H9 (cell line): ENCODE data around the gene ADNP2. TPM values are rescaled to one million over a fixed set of nuclear protein-coding genes. Genes with fewer than 3 reads are reported as not detected.

Source experiments
- DNase-seq: peaks from one replicate; pipeline ENCODE4 v3.0.0-alpha.2; 2017
- H2AFZ ChIP-seq: one replicate; pipeline ENCODE4 v1.6.1; 2013; ENCODE audit warnings: mild to moderate bottlenecking, low read length, control low read depth, moderate library complexity
- H2AK5ac ChIP-seq: 2 replicates; pipeline ENCODE4 v1.6.1; 2013; ENCODE audit warnings: low read length, control low read depth, mixed read lengths; ENCODE audit not compliant: insufficient read length
- H2BK120ac ChIP-seq: one replicate; pipeline ENCODE4 v1.6.1; 2013; ENCODE audit warnings: low read depth, mild to moderate bottlenecking, low read length, control low read depth, inconsistent platforms; ENCODE audit not compliant: poor library complexity, severe bottlenecking
- H2BK12ac ChIP-seq: 2 replicates; pipeline ENCODE4 v1.6.1; 2013; ENCODE audit warnings: low read length, control low read depth, mixed read lengths, low read depth; ENCODE audit not compliant: insufficient read length
- H2BK15ac ChIP-seq: 2 replicates; pipeline ENCODE4 v1.6.1; 2013; ENCODE audit warnings: low read depth, low read length, control low read depth
- H2BK20ac ChIP-seq: one replicate; pipeline ENCODE4 v1.6.1; 2013; ENCODE audit warnings: low read depth, mild to moderate bottlenecking, low read length, control low read depth, inconsistent platforms; ENCODE audit not compliant: poor library complexity, severe bottlenecking
- H2BK5ac ChIP-seq: 2 replicates; pipeline ENCODE4 v1.6.1; 2013; ENCODE audit warnings: low read length, control low read depth, mixed read lengths; ENCODE audit not compliant: insufficient read length
- H3K14ac ChIP-seq: 2 replicates; pipeline ENCODE4 v1.6.1; 2013; ENCODE audit warnings: low read length, control low read depth; ENCODE audit not compliant: insufficient read depth
- H3K18ac ChIP-seq: 2 replicates; pipeline ENCODE4 v1.6.1; 2013; ENCODE audit warnings: low read depth, mild to moderate bottlenecking, mixed read lengths, low read length, control low read depth; ENCODE audit not compliant: insufficient read length
- H3K23ac ChIP-seq: 2 replicates; pipeline ENCODE4 v1.6.1; 2013; ENCODE audit warnings: low read length, control low read depth, mixed read lengths, low read depth; ENCODE audit not compliant: insufficient read length
- H3K23me2 ChIP-seq: 2 replicates; pipeline ENCODE4 v1.6.1; 2013; ENCODE audit warnings: low read depth, mild to moderate bottlenecking, mixed read lengths, low read length, control low read depth; ENCODE audit not compliant: insufficient read length, poor library complexity, severe bottlenecking
- H3K27ac ChIP-seq: 2 replicates; pipeline ENCODE4 v1.5.1; 2013; ENCODE audit warnings: low read length, control low read depth, mixed read lengths, low read depth; ENCODE audit not compliant: insufficient read length
- H3K27me3 ChIP-seq: 2 replicates; pipeline ENCODE4 v1.6.1; 2013; ENCODE audit warnings: low read length, control low read depth, inconsistent platforms; ENCODE audit not compliant: insufficient read depth
- H3K4ac ChIP-seq: 2 replicates; pipeline ENCODE4 v1.6.1; 2013; ENCODE audit warnings: low read depth, mild to moderate bottlenecking, control low read depth, inconsistent platforms, low read length, moderate library complexity
- H3K4me1 ChIP-seq: 2 replicates; pipeline ENCODE4 v1.6.1; 2013; ENCODE audit warnings: low read length, control low read depth, inconsistent platforms; ENCODE audit not compliant: insufficient read depth
- H3K4me2 ChIP-seq: 2 replicates; pipeline ENCODE4 v1.6.1; 2013; ENCODE audit warnings: low read length, control low read depth, mixed read lengths; ENCODE audit not compliant: insufficient read length, insufficient read depth
- H3K56ac ChIP-seq: 2 replicates; pipeline ENCODE4 v1.6.1; 2013; ENCODE audit warnings: low read depth, mild to moderate bottlenecking, mixed read lengths, low read length, control low read depth; ENCODE audit not compliant: insufficient read length
- H3K79me1 ChIP-seq: 2 replicates; pipeline ENCODE4 v1.6.1; 2013; ENCODE audit warnings: low read depth, mild to moderate bottlenecking, moderate library complexity, low read length, control low read depth, inconsistent platforms; ENCODE audit not compliant: insufficient read depth, poor library complexity, severe bottlenecking
- H3K79me2 ChIP-seq: 2 replicates; pipeline ENCODE4 v1.6.1; 2013; ENCODE audit warnings: low read length, control low read depth, inconsistent platforms; ENCODE audit not compliant: insufficient read depth
- H3K9ac ChIP-seq: 2 replicates; pipeline ENCODE4 v1.6.1; 2013; ENCODE audit warnings: low read length, control low read depth, mixed read lengths; ENCODE audit not compliant: insufficient read length; ENCODE audit errors: extremely low read depth
- H3K9me3 ChIP-seq: one replicate; pipeline ENCODE4 v1.6.1; 2013; ENCODE audit warnings: low read depth, low read length, inconsistent platforms; ENCODE audit not compliant: control insufficient read depth
- H3T11ph ChIP-seq: one replicate; pipeline ENCODE4 v1.6.1; 2013; ENCODE audit warnings: mild to moderate bottlenecking, low read length, control low read depth, inconsistent platforms
- H4K20me1 ChIP-seq: one replicate; pipeline ENCODE4 v1.6.1; 2013; ENCODE audit not compliant: control insufficient read depth, insufficient read length, insufficient read depth
- H4K5ac ChIP-seq: 2 replicates; pipeline ENCODE4 v1.6.1; 2013; ENCODE audit warnings: low read depth, mild to moderate bottlenecking, mixed read lengths, low read length, control low read depth; ENCODE audit not compliant: insufficient read length
- H4K8ac ChIP-seq: replicated peaks from 2 replicates; pipeline ENCODE4 v1.6.1; 2013; ENCODE audit warnings: low read length, control low read depth, mixed read lengths, low read depth; ENCODE audit not compliant: insufficient read length
- H4K91ac ChIP-seq: 2 replicates; pipeline ENCODE4 v1.6.1; 2013; ENCODE audit warnings: low read depth, mild to moderate bottlenecking, moderate library complexity, mixed read lengths, low read length, control low read depth; ENCODE audit not compliant: insufficient read length
- H3K27ac Mint-ChIP-seq, 3 experiments: 2 replicates in 2 of 3; 3 replicates in 1 of 3; pipeline ENCODE4 v1.8.0; 2020 to 2021; ENCODE audit warnings: mixed read lengths in 3 of 3, mild to moderate bottlenecking in 1 of 3, moderate library complexity in 1 of 3
- H3K27me3 Mint-ChIP-seq: 2 replicates; pipeline ENCODE4 v1.8.0; 2021; ENCODE audit warnings: low read depth, mild to moderate bottlenecking, moderate library complexity, mixed read lengths
- H3K36me3 Mint-ChIP-seq, 3 experiments: 2 replicates in 2 of 3; 3 replicates in 1 of 3; pipeline ENCODE4 v1.8.0; 2020 to 2021; ENCODE audit warnings: low read depth in 3 of 3, mixed read lengths in 3 of 3; ENCODE audit not compliant: insufficient read depth in 1 of 3
- H3K4me1 Mint-ChIP-seq, 2 experiments: 2 replicates each; pipeline ENCODE4 v1.8.0; 2020; ENCODE audit warnings: mixed read lengths in 2 of 2
- H3K4me3 Mint-ChIP-seq, 2 experiments: 2 replicates in 1 of 2; 3 replicates in 1 of 2; pipeline ENCODE4 v1.8.0; 2020 to 2021; ENCODE audit warnings: mild to moderate bottlenecking in 2 of 2, mixed read lengths in 2 of 2, moderate library complexity in 1 of 2
- H3K9me3 Mint-ChIP-seq, 2 experiments: 2 replicates in 1 of 2; 3 replicates in 1 of 2; pipeline ENCODE4 v1.8.0; 2020; ENCODE audit warnings: mild to moderate bottlenecking in 2 of 2, mixed read lengths in 2 of 2, moderate library complexity in 1 of 2
- WGBS: extraction: QIAGEN DNeasy Blood & Tissue Kit; methylation state at CpG from one replicate; pipeline ENCODE4 v1.1.7; 2013; ENCODE audit warnings: missing lambda C conversion rate, low lambda C conversion rate, mixed read lengths; ENCODE audit not compliant: insufficient read length; ENCODE audit errors: extremely low coverage; 5-methylcytosine and 5-hydroxymethylcytosine counted together
- total RNA-seq: library from RNA; stranded (reverse); gene quantifications from 2 replicates; pipeline ENCODE4 v1.2.1, GENCODE V29; 2021
- TF ChIP-seq, protein P1 (sequence below): fragments of 200-600 bp; sonication (generic); conservative IDR thresholded peaks from 3 replicates; pipeline ENCODE4 v1.8.0; 2021; ENCODE audit warnings: antibody characterized with exemption, mild to moderate bottlenecking

ADNP2 gene
- total RNA-seq, 1 experiment from 2014 or later = 53.5 TPM

DNA sequence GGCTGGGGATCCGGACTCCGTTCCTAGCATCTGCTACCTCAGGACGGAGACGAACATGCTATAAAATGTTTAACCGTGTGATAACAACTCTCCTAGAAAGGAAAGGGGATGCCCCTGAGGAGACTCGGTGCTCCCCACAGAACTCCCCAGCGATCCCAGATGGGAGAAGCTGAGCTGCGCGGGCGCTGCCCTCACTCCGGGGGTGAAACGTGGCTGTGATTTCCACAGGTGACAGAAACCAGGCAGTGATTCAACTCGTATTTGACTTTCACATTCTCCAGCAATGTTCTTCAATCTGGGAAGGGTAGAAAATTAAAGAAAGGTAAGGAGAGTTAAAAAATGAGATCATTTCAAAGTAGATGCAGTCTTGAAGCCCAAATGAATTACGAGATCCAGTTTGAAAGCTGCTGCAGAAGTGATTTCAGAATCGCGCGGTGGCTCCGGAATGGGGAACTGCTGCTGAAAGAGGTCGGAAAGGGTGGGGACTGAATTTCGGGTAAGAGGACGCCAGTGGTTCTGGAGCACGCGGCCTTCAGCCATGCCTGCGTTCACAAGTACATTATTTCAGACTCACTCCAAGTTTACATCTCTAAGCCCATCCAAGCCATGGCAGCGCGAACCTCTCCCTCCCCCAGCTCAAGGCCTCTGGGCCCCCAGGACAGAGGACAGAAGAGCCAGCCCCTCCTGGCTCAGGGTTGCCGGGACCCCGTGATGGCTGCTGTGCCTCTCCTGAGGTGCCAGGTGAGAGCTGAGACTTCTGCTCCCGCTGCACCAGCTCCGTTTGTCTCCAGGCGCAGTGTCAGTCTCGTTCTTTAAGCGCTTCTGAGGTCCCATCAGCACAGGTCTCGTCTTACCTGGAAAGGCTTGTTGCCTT, 39.5 kb downstream of the ADNP2 start:
- Histone ChIP-seq H4K5ac (no peak overlapping the region), H3K4me1 (no peaks in the 10 kb centered on the region), H3T11ph (no peak overlapping the region), H2BK5ac (no peak overlapping the region), H3K23me2 (no peaks in the 10 kb centered on the region), H4K91ac (no peak overlapping the region), H3K56ac (no peak overlapping the region), H3K18ac (no peak overlapping the region), H2BK12ac (no peak overlapping the region), H2BK120ac (no peak overlapping the region), H3K9ac (no peak overlapping the region), H3K4ac (no peak overlapping the region), H4K8ac (no peak overlapping the region), H3K27ac (no peak overlapping the region), H2BK15ac (no peak overlapping the region), H2AFZ (no peak overlapping the region), H2BK20ac (no peak overlapping the region), H3K79me1 (no peaks in the 10 kb centered on the region), H3K9me3 (no peaks in the 10 kb centered on the region), H3K27me3 (no peaks in the 10 kb centered on the region), H4K20me1 (no peaks in the 10 kb centered on the region), H3K14ac (no peak overlapping the region; the same call in 1 of the 2 replicates), H2AK5ac (no peak overlapping the region), H3K79me2 (no peaks in the 10 kb centered on the region), H3K4me2 (no peak overlapping the region), H3K23ac (no peak overlapping the region)
- Mint-ChIP-seq H3K27ac (peak overlapping the region in 2 of 3 experiments; percentile 67 to 83; a peak in 2 of 7 replicates), H3K27me3 (no peaks in the 10 kb centered on the region), H3K9me3 (no peaks in the 10 kb centered on the region), H3K36me3 (peaks cover 10 to 36% (median 29%) of the 10 kb centered on the region in 3 experiments), H3K4me1 (0 out of 4 replicates have a peak, but pooled peaks cover 0 to 2% of the 10 kb centered on the region in 2 experiments), H3K4me3 (peak overlapping the region in 1 of 2 experiments; percentile 51; a peak in 1 of 5 replicates)
- TF ChIP-seq, protein P1, sequence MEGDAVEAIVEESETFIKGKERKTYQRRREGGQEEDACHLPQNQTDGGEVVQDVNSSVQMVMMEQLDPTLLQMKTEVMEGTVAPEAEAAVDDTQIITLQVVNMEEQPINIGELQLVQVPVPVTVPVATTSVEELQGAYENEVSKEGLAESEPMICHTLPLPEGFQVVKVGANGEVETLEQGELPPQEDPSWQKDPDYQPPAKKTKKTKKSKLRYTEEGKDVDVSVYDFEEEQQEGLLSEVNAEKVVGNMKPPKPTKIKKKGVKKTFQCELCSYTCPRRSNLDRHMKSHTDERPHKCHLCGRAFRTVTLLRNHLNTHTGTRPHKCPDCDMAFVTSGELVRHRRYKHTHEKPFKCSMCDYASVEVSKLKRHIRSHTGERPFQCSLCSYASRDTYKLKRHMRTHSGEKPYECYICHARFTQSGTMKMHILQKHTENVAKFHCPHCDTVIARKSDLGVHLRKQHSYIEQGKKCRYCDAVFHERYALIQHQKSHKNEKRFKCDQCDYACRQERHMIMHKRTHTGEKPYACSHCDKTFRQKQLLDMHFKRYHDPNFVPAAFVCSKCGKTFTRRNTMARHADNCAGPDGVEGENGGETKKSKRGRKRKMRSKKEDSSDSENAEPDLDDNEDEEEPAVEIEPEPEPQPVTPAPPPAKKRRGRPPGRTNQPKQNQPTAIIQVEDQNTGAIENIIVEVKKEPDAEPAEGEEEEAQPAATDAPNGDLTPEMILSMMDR = no peak
- no peak for DNase-seq
- no CpG with 5 or more reads among the region's 34 CpGs for WGBS
